H9 (cell line): ENCODE measurements around the gene KCTD21. TPM values are rescaled to one million over a fixed set of nuclear protein-coding genes. Genes with fewer than 3 reads are reported as not detected.

Source experiments
- DNase-seq: peaks from one replicate; pipeline ENCODE4 v3.0.0-alpha.2; 2017
- H2AFZ ChIP-seq: one replicate; pipeline ENCODE4 v1.6.1; 2013; ENCODE audit warnings: mild to moderate bottlenecking, low read length, control low read depth, moderate library complexity
- H2AK5ac ChIP-seq: 2 replicates; pipeline ENCODE4 v1.6.1; 2013; ENCODE audit warnings: low read length, control low read depth, mixed read lengths; ENCODE audit not compliant: insufficient read length
- H2BK120ac ChIP-seq: one replicate; pipeline ENCODE4 v1.6.1; 2013; ENCODE audit warnings: low read depth, mild to moderate bottlenecking, low read length, control low read depth, inconsistent platforms; ENCODE audit not compliant: poor library complexity, severe bottlenecking
- H2BK12ac ChIP-seq: 2 replicates; pipeline ENCODE4 v1.6.1; 2013; ENCODE audit warnings: low read length, control low read depth, mixed read lengths, low read depth; ENCODE audit not compliant: insufficient read length
- H2BK15ac ChIP-seq: 2 replicates; pipeline ENCODE4 v1.6.1; 2013; ENCODE audit warnings: low read depth, low read length, control low read depth
- H2BK20ac ChIP-seq: one replicate; pipeline ENCODE4 v1.6.1; 2013; ENCODE audit warnings: low read depth, mild to moderate bottlenecking, low read length, control low read depth, inconsistent platforms; ENCODE audit not compliant: poor library complexity, severe bottlenecking
- H2BK5ac ChIP-seq: 2 replicates; pipeline ENCODE4 v1.6.1; 2013; ENCODE audit warnings: low read length, control low read depth, mixed read lengths; ENCODE audit not compliant: insufficient read length
- H3K14ac ChIP-seq: 2 replicates; pipeline ENCODE4 v1.6.1; 2013; ENCODE audit warnings: low read length, control low read depth; ENCODE audit not compliant: insufficient read depth
- H3K18ac ChIP-seq: 2 replicates; pipeline ENCODE4 v1.6.1; 2013; ENCODE audit warnings: low read depth, mild to moderate bottlenecking, mixed read lengths, low read length, control low read depth; ENCODE audit not compliant: insufficient read length
- H3K23ac ChIP-seq: 2 replicates; pipeline ENCODE4 v1.6.1; 2013; ENCODE audit warnings: low read length, control low read depth, mixed read lengths, low read depth; ENCODE audit not compliant: insufficient read length
- H3K23me2 ChIP-seq: 2 replicates; pipeline ENCODE4 v1.6.1; 2013; ENCODE audit warnings: low read depth, mild to moderate bottlenecking, mixed read lengths, low read length, control low read depth; ENCODE audit not compliant: insufficient read length, poor library complexity, severe bottlenecking
- H3K27ac ChIP-seq: 2 replicates; pipeline ENCODE4 v1.5.1; 2013; ENCODE audit warnings: low read length, control low read depth, mixed read lengths, low read depth; ENCODE audit not compliant: insufficient read length
- H3K27me3 ChIP-seq: 2 replicates; pipeline ENCODE4 v1.6.1; 2013; ENCODE audit warnings: low read length, control low read depth, inconsistent platforms; ENCODE audit not compliant: insufficient read depth
- H3K4ac ChIP-seq: 2 replicates; pipeline ENCODE4 v1.6.1; 2013; ENCODE audit warnings: low read depth, mild to moderate bottlenecking, control low read depth, inconsistent platforms, low read length, moderate library complexity
- H3K4me1 ChIP-seq: 2 replicates; pipeline ENCODE4 v1.6.1; 2013; ENCODE audit warnings: low read length, control low read depth, inconsistent platforms; ENCODE audit not compliant: insufficient read depth
- H3K4me2 ChIP-seq: 2 replicates; pipeline ENCODE4 v1.6.1; 2013; ENCODE audit warnings: low read length, control low read depth, mixed read lengths; ENCODE audit not compliant: insufficient read length, insufficient read depth
- H3K56ac ChIP-seq: 2 replicates; pipeline ENCODE4 v1.6.1; 2013; ENCODE audit warnings: low read depth, mild to moderate bottlenecking, mixed read lengths, low read length, control low read depth; ENCODE audit not compliant: insufficient read length
- H3K79me1 ChIP-seq: 2 replicates; pipeline ENCODE4 v1.6.1; 2013; ENCODE audit warnings: low read depth, mild to moderate bottlenecking, moderate library complexity, low read length, control low read depth, inconsistent platforms; ENCODE audit not compliant: insufficient read depth, poor library complexity, severe bottlenecking
- H3K79me2 ChIP-seq: 2 replicates; pipeline ENCODE4 v1.6.1; 2013; ENCODE audit warnings: low read length, control low read depth, inconsistent platforms; ENCODE audit not compliant: insufficient read depth
- H3K9ac ChIP-seq: 2 replicates; pipeline ENCODE4 v1.6.1; 2013; ENCODE audit warnings: low read length, control low read depth, mixed read lengths; ENCODE audit not compliant: insufficient read length; ENCODE audit errors: extremely low read depth
- H3K9me3 ChIP-seq: one replicate; pipeline ENCODE4 v1.6.1; 2013; ENCODE audit warnings: low read depth, low read length, inconsistent platforms; ENCODE audit not compliant: control insufficient read depth
- H3T11ph ChIP-seq: one replicate; pipeline ENCODE4 v1.6.1; 2013; ENCODE audit warnings: mild to moderate bottlenecking, low read length, control low read depth, inconsistent platforms
- H4K20me1 ChIP-seq: one replicate; pipeline ENCODE4 v1.6.1; 2013; ENCODE audit not compliant: control insufficient read depth, insufficient read length, insufficient read depth
- H4K5ac ChIP-seq: 2 replicates; pipeline ENCODE4 v1.6.1; 2013; ENCODE audit warnings: low read depth, mild to moderate bottlenecking, mixed read lengths, low read length, control low read depth; ENCODE audit not compliant: insufficient read length
- H4K8ac ChIP-seq: replicated peaks from 2 replicates; pipeline ENCODE4 v1.6.1; 2013; ENCODE audit warnings: low read length, control low read depth, mixed read lengths, low read depth; ENCODE audit not compliant: insufficient read length
- H4K91ac ChIP-seq: 2 replicates; pipeline ENCODE4 v1.6.1; 2013; ENCODE audit warnings: low read depth, mild to moderate bottlenecking, moderate library complexity, mixed read lengths, low read length, control low read depth; ENCODE audit not compliant: insufficient read length
- H3K27ac Mint-ChIP-seq, 3 experiments: 2 replicates in 2 of 3; 3 replicates in 1 of 3; pipeline ENCODE4 v1.8.0; 2020 to 2021; ENCODE audit warnings: mixed read lengths in 3 of 3, mild to moderate bottlenecking in 1 of 3, moderate library complexity in 1 of 3
- H3K27me3 Mint-ChIP-seq: 2 replicates; pipeline ENCODE4 v1.8.0; 2021; ENCODE audit warnings: low read depth, mild to moderate bottlenecking, moderate library complexity, mixed read lengths
- H3K36me3 Mint-ChIP-seq, 3 experiments: 2 replicates in 2 of 3; 3 replicates in 1 of 3; pipeline ENCODE4 v1.8.0; 2020 to 2021; ENCODE audit warnings: low read depth in 3 of 3, mixed read lengths in 3 of 3; ENCODE audit not compliant: insufficient read depth in 1 of 3
- H3K4me1 Mint-ChIP-seq, 2 experiments: 2 replicates each; pipeline ENCODE4 v1.8.0; 2020; ENCODE audit warnings: mixed read lengths in 2 of 2
- H3K4me3 Mint-ChIP-seq, 2 experiments: 2 replicates in 1 of 2; 3 replicates in 1 of 2; pipeline ENCODE4 v1.8.0; 2020 to 2021; ENCODE audit warnings: mild to moderate bottlenecking in 2 of 2, mixed read lengths in 2 of 2, moderate library complexity in 1 of 2
- H3K9me3 Mint-ChIP-seq, 2 experiments: 2 replicates in 1 of 2; 3 replicates in 1 of 2; pipeline ENCODE4 v1.8.0; 2020; ENCODE audit warnings: mild to moderate bottlenecking in 2 of 2, mixed read lengths in 2 of 2, moderate library complexity in 1 of 2
- WGBS: extraction: QIAGEN DNeasy Blood & Tissue Kit; methylation state at CpG from one replicate; pipeline ENCODE4 v1.1.7; 2013; ENCODE audit warnings: missing lambda C conversion rate, low lambda C conversion rate, mixed read lengths; ENCODE audit not compliant: insufficient read length; ENCODE audit errors: extremely low coverage; 5-methylcytosine and 5-hydroxymethylcytosine counted together
- total RNA-seq: library from RNA; stranded (reverse); gene quantifications from 2 replicates; pipeline ENCODE4 v1.2.1, GENCODE V29; 2021
- TF ChIP-seq, protein P1 (sequence below): fragments of 200-600 bp; sonication (generic); conservative IDR thresholded peaks from 3 replicates; pipeline ENCODE4 v1.8.0; 2021; ENCODE audit warnings: antibody characterized with exemption, mild to moderate bottlenecking

Gene KCTD21
- total RNA-seq, 1 experiment from 2014 or later: 4.0 TPM

GRCh38 chr11:78190374-78190773 is 1.9 kb upstream of the KCTD21 start:
- no peaks in the 10 kb centered on the region for H3K79me1 ChIP-seq
- H3K14ac ChIP-seq: no peak overlapping the region
- no peak overlapping the region for H2BK5ac ChIP-seq
- H3K9me3 ChIP-seq: no peaks in the 10 kb centered on the region
- peaks cover 7% of the 10 kb centered on the region for H3K27me3 Mint-ChIP-seq
- no peak overlapping the region for H3K4ac ChIP-seq
- no peak overlapping the region for H3K9ac ChIP-seq
- H4K5ac ChIP-seq: no peak overlapping the region
- H2BK15ac ChIP-seq: no peak overlapping the region
- H2AFZ ChIP-seq: no peak overlapping the region
- H2BK20ac ChIP-seq: no peak overlapping the region
- H3K27ac ChIP-seq: no peak overlapping the region
- H3K4me2 ChIP-seq: no peak overlapping the region
- no peaks in the 10 kb centered on the region for H4K20me1 ChIP-seq
- H3K79me2 ChIP-seq: no peaks in the 10 kb centered on the region
- H3K4me1 Mint-ChIP-seq: peaks cover 21 to 26% of the 10 kb centered on the region in 2 experiments
- H3K56ac ChIP-seq: no peak overlapping the region
- WGBS: no CpG with 5 or more reads among the region's 3 CpGs
- H2AK5ac ChIP-seq: no peak overlapping the region
- no peaks in the 10 kb centered on the region for H3K36me3 Mint-ChIP-seq
- no peak overlapping the region for H3K27ac Mint-ChIP-seq
- no peaks in the 10 kb centered on the region; a peak in 1 of 5 replicates for H3K9me3 Mint-ChIP-seq
- H2BK12ac ChIP-seq: no peak overlapping the region
- no peak overlapping the region for H3K23ac ChIP-seq
- H4K8ac ChIP-seq: no peak overlapping the region
- H3K4me3 Mint-ChIP-seq: peak overlapping the region; percentile 12 to 94; a peak in 3 of 5 replicates
- H3K23me2 ChIP-seq: peaks cover 7% of the 10 kb centered on the region
- H3K27me3 ChIP-seq: no peaks in the 10 kb centered on the region; the same call in 1 of the 2 replicates
- H4K91ac ChIP-seq: no peak overlapping the region
- H2BK120ac ChIP-seq: no peak overlapping the region
- no peaks in the 10 kb centered on the region for H3K4me1 ChIP-seq
- H3K18ac ChIP-seq: no peak overlapping the region
- TF ChIP-seq, protein P1, sequence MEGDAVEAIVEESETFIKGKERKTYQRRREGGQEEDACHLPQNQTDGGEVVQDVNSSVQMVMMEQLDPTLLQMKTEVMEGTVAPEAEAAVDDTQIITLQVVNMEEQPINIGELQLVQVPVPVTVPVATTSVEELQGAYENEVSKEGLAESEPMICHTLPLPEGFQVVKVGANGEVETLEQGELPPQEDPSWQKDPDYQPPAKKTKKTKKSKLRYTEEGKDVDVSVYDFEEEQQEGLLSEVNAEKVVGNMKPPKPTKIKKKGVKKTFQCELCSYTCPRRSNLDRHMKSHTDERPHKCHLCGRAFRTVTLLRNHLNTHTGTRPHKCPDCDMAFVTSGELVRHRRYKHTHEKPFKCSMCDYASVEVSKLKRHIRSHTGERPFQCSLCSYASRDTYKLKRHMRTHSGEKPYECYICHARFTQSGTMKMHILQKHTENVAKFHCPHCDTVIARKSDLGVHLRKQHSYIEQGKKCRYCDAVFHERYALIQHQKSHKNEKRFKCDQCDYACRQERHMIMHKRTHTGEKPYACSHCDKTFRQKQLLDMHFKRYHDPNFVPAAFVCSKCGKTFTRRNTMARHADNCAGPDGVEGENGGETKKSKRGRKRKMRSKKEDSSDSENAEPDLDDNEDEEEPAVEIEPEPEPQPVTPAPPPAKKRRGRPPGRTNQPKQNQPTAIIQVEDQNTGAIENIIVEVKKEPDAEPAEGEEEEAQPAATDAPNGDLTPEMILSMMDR: no peak
- H3T11ph ChIP-seq: no peak overlapping the region
- DNase-seq: no peak
